HCT116 (cell line): ENCODE data around the gene KMT2C.

Experiments used
- CEBPB ChIP-seq: IDR thresholded peaks from 2 replicates; pipeline ENCODE4 v1.6.1; 2012; ENCODE audit warnings: low read depth
- EZH2phosphoT487 ChIP-seq: fragments of 200-600 bp; IDR thresholded peaks from 2 replicates; pipeline ENCODE4 v1.6.1; 2018; ENCODE audit warnings: antibody characterized with exemption, borderline replicate concordance
- JUND ChIP-seq: IDR thresholded peaks from 2 replicates; pipeline ENCODE4 v1.6.1; 2012
- POLR2A ChIP-seq: IDR thresholded peaks from 2 replicates; pipeline ENCODE4 v1.7.0; 2011; ENCODE audit warnings: borderline replicate concordance; ENCODE audit not compliant: insufficient read depth, insufficient read length; ENCODE audit errors: extremely low read depth
- POLR2AphosphoS5 ChIP-seq: IDR thresholded peaks from 2 replicates; pipeline ENCODE4 v1.6.1; 2011; ENCODE audit warnings: mild to moderate bottlenecking, low read depth, low read length, moderate library complexity
- RAD21 ChIP-seq: IDR thresholded peaks from 2 replicates; pipeline ENCODE4 v1.6.1; 2012; ENCODE audit warnings: low read depth, mild to moderate bottlenecking
- ZFX ChIP-seq: fragments of 450-650 bp; IDR thresholded peaks from 2 replicates; pipeline ENCODE4 v1.6.1; 2017
- TF ChIP-seq, protein P1 (sequence below), 3 experiments: fragments of 200-600 bp in 1 of 3; sonication (generic) in 1 of 3; IDR thresholded peaks in 2 of 3; conservative IDR thresholded peaks in 1 of 3; 2 replicates each; pipeline ENCODE4 v1.5.1; 2012 to 2017; ENCODE audit warnings: low read depth in 2 of 3, low read length in 2 of 3, antibody characterized with exemption in 1 of 3, borderline replicate concordance in 1 of 3, control low read depth in 1 of 3, mild to moderate bottlenecking in 1 of 3, mixed read lengths in 1 of 3, mixed run types in 1 of 3, moderate library complexity in 1 of 3; ENCODE audit not compliant: insufficient read depth in 1 of 3
- TF ChIP-seq, protein P2 (sequence below): IDR thresholded peaks from 2 replicates; pipeline ENCODE4 v1.6.1; 2012; ENCODE audit warnings: low read depth
- TF ChIP-seq, protein P3 (sequence below): IDR thresholded peaks from 2 replicates; pipeline ENCODE4 v1.6.1; 2012
- TF ChIP-seq, protein P4 (sequence below): IDR thresholded peaks from 2 replicates; pipeline ENCODE4 v1.6.1; 2012

DNA sequence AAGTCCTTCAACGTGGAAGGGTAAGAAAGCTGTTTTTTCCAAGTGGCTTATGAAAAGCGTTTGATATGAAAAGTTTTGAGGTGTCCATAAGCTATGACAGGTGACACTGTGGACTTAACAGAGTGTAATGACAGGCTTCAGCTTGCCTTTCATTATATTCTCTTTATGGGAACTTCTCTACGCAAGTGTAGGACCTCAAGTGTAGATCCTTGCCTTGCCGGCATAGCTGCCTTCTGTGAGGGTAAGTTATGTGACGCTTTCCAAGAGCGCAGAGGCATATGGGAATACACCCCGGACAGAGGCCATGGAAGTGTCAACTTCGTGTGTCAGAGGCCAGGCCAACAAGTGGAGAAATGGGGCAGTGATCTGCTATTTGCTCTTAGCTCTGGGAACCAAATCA lies 318.4 kb downstream of the KMT2C start:
- TF ChIP-seq, protein P1, sequence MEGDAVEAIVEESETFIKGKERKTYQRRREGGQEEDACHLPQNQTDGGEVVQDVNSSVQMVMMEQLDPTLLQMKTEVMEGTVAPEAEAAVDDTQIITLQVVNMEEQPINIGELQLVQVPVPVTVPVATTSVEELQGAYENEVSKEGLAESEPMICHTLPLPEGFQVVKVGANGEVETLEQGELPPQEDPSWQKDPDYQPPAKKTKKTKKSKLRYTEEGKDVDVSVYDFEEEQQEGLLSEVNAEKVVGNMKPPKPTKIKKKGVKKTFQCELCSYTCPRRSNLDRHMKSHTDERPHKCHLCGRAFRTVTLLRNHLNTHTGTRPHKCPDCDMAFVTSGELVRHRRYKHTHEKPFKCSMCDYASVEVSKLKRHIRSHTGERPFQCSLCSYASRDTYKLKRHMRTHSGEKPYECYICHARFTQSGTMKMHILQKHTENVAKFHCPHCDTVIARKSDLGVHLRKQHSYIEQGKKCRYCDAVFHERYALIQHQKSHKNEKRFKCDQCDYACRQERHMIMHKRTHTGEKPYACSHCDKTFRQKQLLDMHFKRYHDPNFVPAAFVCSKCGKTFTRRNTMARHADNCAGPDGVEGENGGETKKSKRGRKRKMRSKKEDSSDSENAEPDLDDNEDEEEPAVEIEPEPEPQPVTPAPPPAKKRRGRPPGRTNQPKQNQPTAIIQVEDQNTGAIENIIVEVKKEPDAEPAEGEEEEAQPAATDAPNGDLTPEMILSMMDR (IDR thresholded peaks at IDR 0.05 in 2 of 3, conservative IDR thresholded peaks at IDR 0.05 in 1 of 3; ENCODE audit: borderline replicate concordance in 1 of 3, insufficient read depth in 1 of 3, low read depth in 2 of 3, low read length in 2 of 3), result no peak
- TF ChIP-seq, protein P2, sequence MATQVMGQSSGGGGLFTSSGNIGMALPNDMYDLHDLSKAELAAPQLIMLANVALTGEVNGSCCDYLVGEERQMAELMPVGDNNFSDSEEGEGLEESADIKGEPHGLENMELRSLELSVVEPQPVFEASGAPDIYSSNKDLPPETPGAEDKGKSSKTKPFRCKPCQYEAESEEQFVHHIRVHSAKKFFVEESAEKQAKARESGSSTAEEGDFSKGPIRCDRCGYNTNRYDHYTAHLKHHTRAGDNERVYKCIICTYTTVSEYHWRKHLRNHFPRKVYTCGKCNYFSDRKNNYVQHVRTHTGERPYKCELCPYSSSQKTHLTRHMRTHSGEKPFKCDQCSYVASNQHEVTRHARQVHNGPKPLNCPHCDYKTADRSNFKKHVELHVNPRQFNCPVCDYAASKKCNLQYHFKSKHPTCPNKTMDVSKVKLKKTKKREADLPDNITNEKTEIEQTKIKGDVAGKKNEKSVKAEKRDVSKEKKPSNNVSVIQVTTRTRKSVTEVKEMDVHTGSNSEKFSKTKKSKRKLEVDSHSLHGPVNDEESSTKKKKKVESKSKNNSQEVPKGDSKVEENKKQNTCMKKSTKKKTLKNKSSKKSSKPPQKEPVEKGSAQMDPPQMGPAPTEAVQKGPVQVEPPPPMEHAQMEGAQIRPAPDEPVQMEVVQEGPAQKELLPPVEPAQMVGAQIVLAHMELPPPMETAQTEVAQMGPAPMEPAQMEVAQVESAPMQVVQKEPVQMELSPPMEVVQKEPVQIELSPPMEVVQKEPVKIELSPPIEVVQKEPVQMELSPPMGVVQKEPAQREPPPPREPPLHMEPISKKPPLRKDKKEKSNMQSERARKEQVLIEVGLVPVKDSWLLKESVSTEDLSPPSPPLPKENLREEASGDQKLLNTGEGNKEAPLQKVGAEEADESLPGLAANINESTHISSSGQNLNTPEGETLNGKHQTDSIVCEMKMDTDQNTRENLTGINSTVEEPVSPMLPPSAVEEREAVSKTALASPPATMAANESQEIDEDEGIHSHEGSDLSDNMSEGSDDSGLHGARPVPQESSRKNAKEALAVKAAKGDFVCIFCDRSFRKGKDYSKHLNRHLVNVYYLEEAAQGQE, result no peak
- TF ChIP-seq RAD21 (no peak), POLR2A (no peak), CEBPB (no peak), ZFX (no peak), EZH2phosphoT487 (no peak), JUND (no peak), POLR2AphosphoS5 (no peak)
- TF ChIP-seq, protein P3, sequence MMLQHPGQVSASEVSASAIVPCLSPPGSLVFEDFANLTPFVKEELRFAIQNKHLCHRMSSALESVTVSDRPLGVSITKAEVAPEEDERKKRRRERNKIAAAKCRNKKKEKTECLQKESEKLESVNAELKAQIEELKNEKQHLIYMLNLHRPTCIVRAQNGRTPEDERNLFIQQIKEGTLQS, result no peak
- TF ChIP-seq, protein P4, sequence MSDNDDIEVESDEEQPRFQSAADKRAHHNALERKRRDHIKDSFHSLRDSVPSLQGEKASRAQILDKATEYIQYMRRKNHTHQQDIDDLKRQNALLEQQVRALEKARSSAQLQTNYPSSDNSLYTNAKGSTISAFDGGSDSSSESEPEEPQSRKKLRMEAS, result no peak
